NCI-H187 (cell line): Measurements from ENCODE around the gene PAK1IP1.
"Not testable (repeated sequence)": the region's sequence is repeated elsewhere in the genome, so short reads cannot be mapped to it uniquely, and the experiment has no call there.

Source experiments
- DNase-seq, 2 experiments: peaks; one replicate each; lab custom pipeline; 2025; lab: John Stamatoyannopoulos, UW

PAK1IP1 gene

GRCh38 chr6:10743515-10743914, 48.7 kb downstream of the PAK1IP1 start:
- no peak for DNase-seq

DNA sequence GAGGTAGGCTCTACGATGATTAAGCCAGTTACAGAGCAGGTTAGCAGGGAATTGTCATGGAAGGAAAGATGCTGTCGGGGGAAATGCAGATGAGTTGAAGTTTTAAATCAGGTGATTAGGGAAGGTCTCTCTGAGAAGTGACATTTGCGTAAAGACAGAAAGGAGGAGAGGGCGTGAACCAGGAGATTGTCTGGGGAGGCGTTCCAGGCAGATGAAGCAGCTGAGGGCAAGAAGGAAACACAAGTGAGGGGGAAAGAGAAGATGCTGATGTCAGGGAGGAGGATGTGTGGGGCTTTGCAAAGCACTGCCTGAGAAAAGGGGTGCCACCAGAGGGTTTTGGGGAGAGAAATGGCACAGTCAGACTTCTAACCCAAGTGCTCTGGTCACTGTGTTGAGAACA, 50.3 kb downstream of the PAK1IP1 start:
- DNase-seq: no peak

GRCh38 chr6:10746915-10747250, 52.1 kb downstream of the PAK1IP1 start:
- no peak for DNase-seq

- peak; percentile 98 for DNase-seq
Measured at GRCh38 chr6:10747251-10747972, 52.6 kb downstream of the PAK1IP1 start, which contains the start of gene TMEM14B. TSS of gene TMEM14B (plus strand) at chr6:10747805. CDS start at chr6:10749246, 1,441 bp downstream.

- no peak for DNase-seq
Measured at GRCh38 chr6:10749734-10750133, 55.0 kb downstream of the PAK1IP1 start.

DNA sequence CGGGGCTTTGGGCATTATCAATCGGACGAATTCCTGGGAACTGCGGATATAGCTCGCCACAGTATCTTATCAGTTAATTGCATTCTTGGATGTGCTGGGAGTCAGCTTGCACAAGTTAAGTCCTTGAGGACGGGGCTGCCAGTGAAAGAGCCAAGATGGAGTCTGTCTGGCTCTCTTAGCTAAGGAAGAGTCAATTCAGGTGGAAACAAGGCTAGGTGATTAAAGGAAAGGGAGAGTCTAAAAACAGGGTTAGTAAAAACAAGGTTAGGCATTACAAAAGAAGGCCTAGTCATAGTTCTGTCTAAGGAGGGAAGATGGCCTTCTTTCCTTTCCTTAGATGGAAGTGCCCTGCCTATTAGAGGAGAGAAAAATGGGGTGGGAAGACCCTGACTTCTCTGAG, 55.8 kb downstream of the PAK1IP1 start:
- not testable (repeated sequence) for DNase-seq

DNA sequence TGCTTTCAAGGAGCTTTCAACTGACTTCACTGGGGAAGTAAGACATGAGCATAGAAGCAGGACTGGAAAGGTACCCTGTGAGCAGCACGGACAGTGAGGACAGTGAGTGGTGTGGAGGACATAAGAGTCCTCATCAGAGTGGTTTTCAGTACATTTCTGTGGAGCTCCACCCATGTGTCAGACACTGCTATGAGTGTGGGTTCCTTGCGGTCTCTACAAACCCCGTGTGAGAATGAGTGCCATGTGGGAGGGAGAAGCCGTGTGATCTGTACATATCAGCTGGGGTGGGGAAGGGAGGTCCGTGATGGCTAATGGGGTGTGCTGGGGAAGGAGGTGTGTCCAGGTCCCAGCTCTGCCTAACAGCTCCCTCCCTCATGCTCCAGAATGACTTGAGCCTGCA, 57.0 kb downstream of the PAK1IP1 start:
- not testable (repeated sequence) for DNase-seq

DNA sequence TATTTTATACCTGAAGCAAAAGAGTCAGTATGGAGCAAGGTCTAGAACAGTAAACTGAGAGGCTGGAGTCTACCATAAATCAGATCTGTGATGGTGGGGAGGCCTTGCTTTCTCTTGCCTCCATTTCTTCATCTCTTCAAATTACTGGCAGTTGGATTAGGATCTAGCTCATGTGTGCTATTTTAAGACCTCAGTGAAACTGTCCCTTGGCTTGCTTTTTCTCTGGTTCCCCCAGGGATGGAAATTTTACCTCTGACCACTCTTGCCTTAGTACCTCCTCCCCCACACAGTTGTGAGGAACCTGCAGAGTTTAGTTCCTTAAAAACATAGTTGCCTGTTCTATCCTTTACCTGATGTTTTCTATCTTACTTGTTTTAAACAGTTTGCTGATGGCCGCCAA, 61.3 kb downstream of the PAK1IP1 start:
- DNase-seq: no peak
